ENCODE measurements around the gene PDZD2. TPM values are rescaled to one million over a fixed set of nuclear protein-coding genes. Genes with fewer than 3 reads are reported as not detected.

PDZD2 gene
- total and polyA plus RNA-seq, 2 experiments from 2014 or later: 1.7 to 4.0 TPM

GRCh38 chr5:31671339-31671741 is 32.4 kb downstream of the PDZD2 start:
- Histone ChIP-seq H2AFZ (no peak overlapping the region), H3K4me1 (ENCODE audit: insufficient read depth) (no peaks in the 10 kb centered on the region), H3K79me2 (no peaks in the 10 kb centered on the region), H3K27me3 (no peaks in the 10 kb centered on the region), H3K4me3 (no peak overlapping the region), H3K27ac (no peak overlapping the region), H3K36me3 (replicated peaks; ENCODE audit: insufficient read depth, low read depth) (no peaks in the 10 kb centered on the region), H3K9me2 (replicated peaks; ENCODE audit: insufficient read depth) (no peaks in the 10 kb centered on the region), H3K4me2 (no peak overlapping the region), H3K9me3 (ENCODE audit: low read depth) (no peaks in the 10 kb centered on the region), H4K20me1 (ENCODE audit: insufficient read depth, poor library complexity, severe bottlenecking) (no peaks in the 10 kb centered on the region)
- DNase-seq (ENCODE audit: low spot score): no peak
- WGBS (ENCODE audit: low lambda C conversion rate, missing lambda C conversion rate): 88% methylated on average over 9 of the region's 9 CpGs
- no peak for TF ChIP-seq EZH2phosphoT487 (IDR thresholded peaks at IDR 0.05; ENCODE audit: low read depth, severe bottlenecking, unreplicated experiment)
- no peak for TF ChIP-seq CTCF (IDR thresholded peaks at IDR 0.05; ENCODE audit: poor library complexity)

DNA sequence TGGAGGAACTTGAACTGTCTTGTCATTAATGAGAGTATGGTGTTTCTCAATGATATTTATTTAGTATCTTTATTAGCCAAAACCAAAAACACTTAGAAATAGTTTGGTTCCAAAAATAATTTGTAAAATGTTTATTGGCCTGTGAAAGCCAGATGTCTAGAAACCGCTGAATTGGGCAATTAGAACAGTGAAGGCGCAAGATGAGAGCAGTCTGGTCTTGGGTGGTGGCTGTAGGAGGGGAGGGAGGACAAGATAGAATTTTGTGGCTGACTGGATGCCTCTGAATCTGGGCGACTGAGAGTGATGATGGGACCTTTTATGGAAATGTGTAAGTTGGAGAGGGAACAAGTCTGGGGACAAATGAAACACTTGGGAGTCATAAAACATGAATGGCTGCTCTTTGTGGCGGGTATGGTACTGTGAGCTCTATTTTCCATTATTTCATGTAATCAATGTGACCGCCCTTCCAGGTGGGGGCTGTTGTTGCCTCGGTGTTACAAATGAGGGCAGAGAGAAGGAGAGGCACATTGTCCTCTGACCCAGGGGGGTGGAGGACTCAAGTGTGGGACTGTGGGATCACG is 35.5 kb downstream of the PDZD2 start:
- Histone ChIP-seq H3K79me2 (no peaks in the 10 kb centered on the region), H3K27ac (no peak overlapping the region), H3K9me2 (replicated peaks; ENCODE audit: insufficient read depth) (no peaks in the 10 kb centered on the region), H3K4me3 (no peak overlapping the region), H3K4me1 (ENCODE audit: insufficient read depth) (no peaks in the 10 kb centered on the region), H4K20me1 (ENCODE audit: insufficient read depth, poor library complexity, severe bottlenecking) (no peaks in the 10 kb centered on the region), H3K27me3 (no peaks in the 10 kb centered on the region), H3K36me3 (replicated peaks; ENCODE audit: insufficient read depth, low read depth) (no peaks in the 10 kb centered on the region), H3K4me2 (no peak overlapping the region), H3K9me3 (ENCODE audit: low read depth) (no peaks in the 10 kb centered on the region), H2AFZ (no peak overlapping the region)
- no peak for TF ChIP-seq EZH2 (IDR thresholded peaks at IDR 0.05; ENCODE audit: borderline replicate concordance)
- WGBS (ENCODE audit: low lambda C conversion rate, missing lambda C conversion rate): 91% methylated on average over 7 of the region's 7 CpGs
- no peak for DNase-seq (ENCODE audit: low spot score)

GRCh38 chr5:31675472-31675871 is 36.5 kb downstream of the PDZD2 start:
- Histone ChIP-seq H4K20me1 (ENCODE audit: insufficient read depth, poor library complexity, severe bottlenecking) (no peaks in the 10 kb centered on the region), H3K4me2 (no peak overlapping the region), H3K4me3 (no peak overlapping the region), H3K79me2 (no peaks in the 10 kb centered on the region), H3K36me3 (replicated peaks; ENCODE audit: insufficient read depth, low read depth) (no peaks in the 10 kb centered on the region), H2AFZ (no peak overlapping the region), H3K27me3 (no peaks in the 10 kb centered on the region), H3K4me1 (ENCODE audit: insufficient read depth) (no peaks in the 10 kb centered on the region), H3K9me3 (ENCODE audit: low read depth) (no peaks in the 10 kb centered on the region), H3K9me2 (replicated peaks; ENCODE audit: insufficient read depth) (no peaks in the 10 kb centered on the region), H3K27ac (no peak overlapping the region)
- WGBS (ENCODE audit: low lambda C conversion rate, missing lambda C conversion rate): 90% methylated on average over 6 of the region's 6 CpGs
- TF ChIP-seq CTCF (IDR thresholded peaks at IDR 0.05; ENCODE audit: poor library complexity): no peak
- no peak for TF ChIP-seq EZH2phosphoT487 (IDR thresholded peaks at IDR 0.05; ENCODE audit: low read depth, severe bottlenecking, unreplicated experiment)
- no peak for TF ChIP-seq EZH2 (IDR thresholded peaks at IDR 0.05; ENCODE audit: borderline replicate concordance)
- no peak for DNase-seq (ENCODE audit: low spot score)

GRCh38 chr5:31678180-31678579 is 39.2 kb downstream of the PDZD2 start:
- 61% methylated on average over 6 of the region's 6 CpGs for WGBS (ENCODE audit: low lambda C conversion rate, missing lambda C conversion rate)
- no peak overlapping the region for H2AFZ ChIP-seq
- H3K9me2 ChIP-seq (replicated peaks; ENCODE audit: insufficient read depth): no peaks in the 10 kb centered on the region
- H3K4me2 ChIP-seq: no peak overlapping the region
- no peaks in the 10 kb centered on the region for H3K9me3 ChIP-seq (ENCODE audit: low read depth)
- H3K36me3 ChIP-seq (replicated peaks; ENCODE audit: insufficient read depth, low read depth): no peaks in the 10 kb centered on the region
- no peaks in the 10 kb centered on the region for H3K79me2 ChIP-seq
- no peak for DNase-seq (ENCODE audit: low spot score)
- no peaks in the 10 kb centered on the region for H3K4me1 ChIP-seq (ENCODE audit: insufficient read depth)
- no peaks in the 10 kb centered on the region for H4K20me1 ChIP-seq (ENCODE audit: insufficient read depth, poor library complexity, severe bottlenecking)
- H3K27me3 ChIP-seq: no peaks in the 10 kb centered on the region
- no peak overlapping the region for H3K4me3 ChIP-seq
- H3K27ac ChIP-seq: no peak overlapping the region
- TF ChIP-seq CTCF (IDR thresholded peaks at IDR 0.05; ENCODE audit: poor library complexity) (no peak), EZH2phosphoT487 (IDR thresholded peaks at IDR 0.05; ENCODE audit: low read depth, severe bottlenecking, unreplicated experiment) (no peak)

Data from hepatocyte (in vitro differentiated cells).